NOMO-1 (cell line): ENCODE results near the gene SRBD1.

ENCODE experiments used
- DNase-seq, 2 experiments: peaks; one replicate each; lab custom pipeline; 2025; ENCODE audit not compliant: unreplicated experiment in 2 of 2; lab: John Stamatoyannopoulos, UW

The SRBD1 gene

GRCh38 chr2:45611020-45611859, at the start of gene SRBD1:
Gene SRBD1, minus strand, starts transcription at chr2:45611267. Its CDS starts 5,826 bp downstream, at chr2:45605441.
- peak; percentile 90 to 93 for DNase-seq

- DNase-seq = no peak
Observed at GRCh38 chr2:45654250-45654649, 43.2 kb upstream of the SRBD1 start.

- no peak for DNase-seq
Observed at GRCh38 chr2:45653122-45653913, 42.3 kb upstream of the SRBD1 start.

GRCh38 chr2:45652090-45653031, 41.3 kb upstream of the SRBD1 start:
- peak; percentile 14 to 47 for DNase-seq

GRCh38 chr2:45651415-45652089, 40.5 kb upstream of the SRBD1 start, which contains the start of gene PRKCE:
Gene PRKCE, plus strand, starts transcription at chr2:45651675.
- DNase-seq = no peak

- peak; percentile 84 to 98 for DNase-seq
Observed at GRCh38 chr2:45650851-45651414, 39.9 kb upstream of the SRBD1 start.

- peak; percentile 21 to 35 for DNase-seq
Observed at GRCh38 chr2:45649858-45650811, 39.1 kb upstream of the SRBD1 start.

GRCh38 chr2:45649462-45649857, 38.4 kb upstream of the SRBD1 start:
- no peak for DNase-seq

GRCh38 chr2:45648636-45649035, 37.6 kb upstream of the SRBD1 start:
- no peak for DNase-seq

GRCh38 chr2:45647986-45648520, 37.0 kb upstream of the SRBD1 start:
- DNase-seq = no peak

- no peak for DNase-seq
Observed at GRCh38 chr2:45647356-45647755, 36.3 kb upstream of the SRBD1 start.

GRCh38 chr2:45646289-45646688, 35.2 kb upstream of the SRBD1 start:
- no peak for DNase-seq

GRCh38 chr2:45643543-45644542, 32.8 kb upstream of the SRBD1 start:
- DNase-seq = peak; percentile 51 to 69

- no peak for DNase-seq
Observed at GRCh38 chr2:45643095-45643494, 32.0 kb upstream of the SRBD1 start.

GRCh38 chr2:45640576-45640975, 29.5 kb upstream of the SRBD1 start:
- no peak for DNase-seq

- DNase-seq = peak; percentile 56 to 89
Observed at GRCh38 chr2:45637440-45637839, 26.4 kb upstream of the SRBD1 start.

GRCh38 chr2:45636008-45636407, 24.9 kb upstream of the SRBD1 start:
- DNase-seq = no peak
